Stimulated activated CD4-positive, alpha-beta T cell treated with anti-CD3 and anti-CD28 coated beads, Interleukin-15, amount 100 ng/mL, for 24 hours (primary cell): Measurements from ENCODE around the gene TARS3.
"Not testable (repeated sequence)": the region's sequence is repeated elsewhere in the genome, so short reads cannot be mapped to it uniquely, and the experiment has no call there.

Source experiments
- DNase-seq: peaks from one replicate; pipeline ENCODE4 v3.0.0-alpha.2; 2020

Gene TARS3

DNA sequence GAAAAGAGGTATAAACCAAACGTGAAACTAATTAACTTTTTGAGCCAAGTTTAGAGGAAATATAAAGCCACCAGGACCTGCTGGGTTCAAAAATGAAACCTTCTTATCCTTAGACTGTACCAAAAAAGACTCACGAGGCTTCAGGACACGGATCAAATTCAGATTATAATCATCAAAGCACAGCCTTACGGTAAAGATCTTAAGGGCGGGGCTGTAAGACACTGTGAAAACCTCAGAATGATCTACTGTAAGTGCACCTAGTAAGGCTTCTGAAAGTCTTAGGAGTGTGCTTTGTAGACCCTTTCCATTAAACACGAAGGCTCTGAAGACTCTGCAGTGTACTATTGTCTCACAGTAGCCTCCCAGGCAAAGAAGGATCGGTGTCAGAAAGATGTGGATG, 26.8 kb downstream of the TARS3 start:
- DNase-seq = no peak

DNA sequence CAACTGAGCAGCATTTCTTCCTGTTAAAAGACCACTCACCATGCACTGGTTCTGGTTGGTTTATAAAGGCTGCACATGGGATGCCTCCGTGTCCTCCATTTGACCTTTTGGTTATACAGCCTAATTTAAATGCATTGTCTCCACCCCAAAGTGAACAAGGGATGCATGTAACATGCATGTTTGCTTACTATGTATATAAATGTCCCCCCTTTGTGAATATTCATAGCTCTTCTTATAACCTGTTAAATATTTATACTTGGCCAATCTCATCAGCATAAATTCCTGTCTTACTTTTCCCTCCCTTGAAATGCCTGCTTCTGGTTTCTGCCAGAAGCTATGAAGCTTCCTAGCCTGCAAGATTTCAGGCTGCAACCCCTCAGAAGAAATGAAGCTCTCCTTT, 27.4 kb downstream of the TARS3 start:
- no peak for DNase-seq

DNA sequence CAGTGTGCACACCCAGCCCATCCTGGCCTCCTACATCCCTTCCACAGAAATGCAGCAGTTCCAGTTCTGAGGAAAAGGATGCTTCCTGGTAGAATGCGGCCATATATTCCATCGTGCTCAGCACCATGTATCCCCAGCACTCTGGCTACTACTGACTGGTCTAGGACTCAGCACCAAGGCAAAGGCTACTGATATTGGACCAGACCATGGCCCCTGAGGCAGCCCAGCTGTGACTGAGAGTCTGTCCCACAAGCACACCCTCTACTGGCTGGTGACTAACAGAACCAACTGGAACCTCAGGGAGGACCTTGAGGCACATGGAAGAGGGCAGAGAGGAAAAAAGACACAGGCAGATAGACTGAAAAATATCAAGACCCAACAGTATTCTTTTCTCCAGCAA, 30.0 kb downstream of the TARS3 start:
- no peak for DNase-seq

DNA sequence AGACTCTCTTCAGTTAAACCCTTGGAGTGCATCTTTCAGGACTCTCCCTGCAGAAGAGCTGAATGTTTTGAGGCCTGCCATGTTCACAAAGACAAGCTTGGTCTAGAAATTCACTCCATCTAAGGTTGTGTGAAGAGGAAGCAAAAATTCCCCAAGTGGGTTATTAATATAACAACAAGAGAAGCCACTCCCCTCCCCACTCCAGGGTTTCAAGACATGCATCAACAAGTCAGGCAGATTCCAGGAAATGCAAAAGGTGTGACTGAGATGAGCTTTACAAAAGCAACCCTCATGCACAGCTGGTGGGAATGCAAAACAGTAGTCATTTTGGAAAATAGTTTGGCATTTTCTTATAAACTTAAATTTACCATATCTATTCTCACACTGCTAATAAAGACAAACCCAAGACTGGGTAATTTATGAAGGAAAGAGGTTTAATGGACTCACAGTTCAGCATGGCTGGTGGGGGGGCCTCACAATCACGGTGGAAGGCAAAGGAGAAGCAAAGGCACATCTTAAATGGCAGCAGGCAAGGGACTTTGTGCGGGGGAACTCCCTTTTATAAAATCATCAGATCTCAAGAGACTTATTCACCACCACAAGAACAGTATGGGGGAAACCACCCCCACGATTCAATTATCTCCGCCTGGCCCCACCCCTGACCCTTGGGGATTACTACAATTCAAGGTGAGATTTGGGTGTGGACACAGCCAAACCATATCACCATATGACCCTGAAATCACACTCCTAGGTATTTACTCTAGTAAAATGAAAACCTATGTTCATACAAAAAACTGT, 31.3 kb downstream of the TARS3 start:
- peak; percentile 12 for DNase-seq

DNA sequence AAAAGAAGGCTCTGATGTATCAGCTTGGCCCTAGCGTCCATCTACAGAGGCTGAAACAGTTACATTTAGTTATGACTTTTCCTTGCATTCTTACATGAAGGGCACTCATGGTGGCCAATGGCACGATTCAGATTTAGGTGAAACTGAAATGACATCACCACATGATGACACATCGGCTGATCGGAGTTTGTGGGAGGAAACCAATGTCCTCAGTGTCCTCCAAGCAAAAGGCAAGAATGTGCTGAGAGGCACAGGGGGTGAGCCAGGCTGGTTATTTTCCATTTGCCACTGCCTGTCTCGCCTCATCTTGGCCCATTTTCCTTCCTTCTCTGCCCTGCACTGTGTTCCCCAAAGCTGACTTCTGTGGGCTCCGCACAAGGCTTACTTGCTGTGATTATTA, 34.4 kb downstream of the TARS3 start:
- peak; percentile 38 for DNase-seq

DNA sequence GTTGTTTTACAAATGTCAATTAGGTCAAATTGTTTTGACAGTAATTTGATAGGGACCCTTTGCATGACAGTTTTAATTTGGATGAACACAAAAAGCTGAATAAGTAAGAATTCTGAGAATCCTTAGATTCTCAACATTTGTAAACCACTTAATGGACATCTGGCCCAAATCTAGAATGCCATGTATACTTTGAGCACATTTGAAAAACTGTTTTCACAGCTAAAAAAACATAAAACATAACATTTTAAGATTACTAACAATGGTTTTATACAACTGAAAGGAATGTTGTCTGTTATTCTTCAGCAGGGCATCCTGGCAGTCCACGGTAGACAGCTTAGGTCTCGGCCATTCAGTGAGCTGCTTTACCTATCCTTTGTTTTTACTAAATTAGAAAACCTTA, 37.6 kb downstream of the TARS3 start:
- no peak for DNase-seq

DNA sequence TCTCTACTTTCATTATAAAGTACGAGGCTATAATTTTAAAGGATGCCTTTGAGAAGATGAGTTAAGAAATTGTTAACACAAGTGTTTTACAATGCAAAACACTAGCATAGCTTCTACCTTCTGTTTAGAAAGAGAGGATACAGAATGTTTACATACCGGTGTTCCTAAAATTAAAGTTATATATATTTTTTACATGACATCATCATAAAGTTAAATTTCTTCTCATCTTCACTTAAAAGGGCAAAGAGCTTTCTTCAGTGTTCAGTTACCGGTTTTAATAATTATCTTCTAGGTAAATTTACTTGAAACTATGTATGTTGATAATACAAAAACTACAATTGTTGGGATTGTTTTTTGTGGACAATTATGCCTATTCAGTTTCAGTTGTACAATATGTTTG, 39.4 kb downstream of the TARS3 start:
- DNase-seq = no peak

DNA sequence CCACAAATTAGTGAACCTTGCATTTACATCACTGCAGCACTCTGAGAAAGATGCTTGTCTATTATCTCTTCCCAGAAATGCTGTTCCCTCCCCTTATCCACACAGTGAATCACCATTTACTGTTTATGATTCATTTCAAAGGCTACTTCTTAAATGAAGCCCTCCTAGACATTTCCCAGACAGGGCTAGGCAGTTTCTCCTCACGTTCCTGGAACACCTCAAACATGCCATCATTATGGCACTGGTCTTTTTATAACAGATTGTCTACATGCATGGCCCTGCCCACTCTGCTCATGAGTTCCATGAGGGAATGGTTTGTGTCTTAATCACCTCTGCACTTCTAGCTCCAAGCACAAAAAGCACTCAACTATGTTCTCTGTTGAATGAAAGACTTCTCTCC, 39.9 kb downstream of the TARS3 start:
- no peak for DNase-seq

DNA sequence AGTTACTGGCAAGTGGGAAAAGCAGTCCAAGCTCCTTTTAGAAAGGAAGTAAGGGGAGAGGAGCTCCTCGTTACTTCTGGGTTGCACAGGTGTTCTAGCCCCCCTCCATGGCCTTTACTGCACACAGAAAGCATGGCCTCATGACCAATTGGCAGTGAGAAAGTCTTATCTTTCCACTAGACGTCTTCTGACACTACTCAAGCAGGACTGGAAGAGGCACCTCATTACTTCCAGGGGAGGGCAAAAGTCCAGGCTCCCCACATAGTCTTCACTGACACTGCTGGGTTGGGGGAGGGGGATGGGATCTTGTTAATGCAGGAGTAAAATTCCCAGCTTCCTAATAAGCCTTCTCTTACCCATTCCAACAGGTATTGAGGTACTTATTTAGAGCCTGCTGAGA, 44.5 kb downstream of the TARS3 start:
- no peak for DNase-seq

DNA sequence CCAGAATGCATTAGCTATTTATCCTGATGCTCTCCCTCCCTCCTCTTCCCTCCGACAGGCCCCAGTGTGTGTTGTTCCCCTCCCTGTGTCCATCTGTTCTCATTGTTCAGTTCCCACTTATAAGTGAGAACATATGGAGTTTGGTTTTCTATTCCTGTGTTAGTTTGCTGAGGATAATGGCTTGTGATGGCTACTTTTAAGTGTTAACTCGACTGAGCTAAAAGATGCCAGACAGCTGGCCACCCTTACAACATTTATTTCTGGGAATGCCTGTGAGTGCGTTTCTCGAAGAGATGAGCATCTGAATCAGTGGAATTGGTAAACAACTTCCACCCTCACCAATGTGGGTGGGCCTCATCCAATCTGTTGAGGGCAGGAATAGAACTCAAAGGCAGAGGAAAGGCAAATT, 47.3 kb downstream of the TARS3 start:
- no peak for DNase-seq

DNA sequence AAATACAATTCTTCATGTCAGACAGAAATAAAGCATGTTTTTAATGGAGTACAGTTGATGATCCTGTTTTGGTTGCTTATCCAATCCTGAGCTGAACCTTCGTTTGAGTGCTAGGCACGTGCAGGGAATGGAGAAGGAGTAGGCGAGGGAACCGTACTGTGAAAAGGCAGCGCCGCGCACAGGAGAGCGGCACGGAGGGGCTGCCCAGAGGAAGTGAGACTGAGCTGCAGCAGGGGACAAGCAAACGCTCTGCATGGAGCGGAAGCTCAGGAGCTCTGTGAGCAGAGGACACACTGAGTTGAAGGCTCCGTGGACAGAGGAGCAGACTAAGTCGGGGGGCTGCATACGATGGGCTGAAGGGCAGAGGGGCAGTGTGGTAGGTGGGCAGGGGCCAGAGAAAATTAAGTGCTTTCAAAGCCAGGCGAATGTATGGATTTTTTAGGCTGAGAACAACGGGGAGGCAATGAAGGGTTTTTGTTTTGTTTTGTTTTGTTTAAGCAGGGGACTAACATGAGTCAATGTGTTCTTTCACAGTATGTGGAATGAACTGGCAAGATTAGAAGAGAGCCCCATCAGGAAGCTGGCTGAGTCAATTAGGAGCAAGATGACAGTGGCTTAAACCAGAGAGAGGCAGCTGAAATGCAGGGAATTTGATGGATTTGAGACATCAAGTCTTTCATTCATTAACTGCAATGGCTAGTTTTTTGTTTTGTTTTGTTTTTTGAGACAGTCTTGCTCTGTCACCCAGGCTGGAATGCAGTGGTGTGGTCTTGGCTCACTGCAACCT, 48.3 kb downstream of the TARS3 start:
- no peak for DNase-seq

DNA sequence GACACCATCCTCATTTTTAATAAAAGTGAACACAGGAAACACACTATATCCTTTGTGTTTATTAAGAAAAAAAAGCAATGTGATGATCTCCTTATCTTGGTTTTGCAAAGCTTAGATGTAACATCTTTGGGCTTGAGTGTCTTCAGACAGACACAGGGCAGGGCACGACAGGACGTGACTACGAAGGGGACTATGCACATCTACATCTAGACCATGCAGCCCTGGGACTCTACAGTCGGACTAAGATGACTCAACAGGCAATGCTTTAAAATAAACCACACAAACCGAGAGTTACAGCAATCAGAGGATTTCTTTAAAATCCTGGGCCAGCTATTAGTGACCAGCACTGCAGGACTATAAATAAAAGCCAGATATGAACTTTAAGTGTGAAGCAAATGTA, 49.3 kb downstream of the TARS3 start:
- DNase-seq = no peak

DNA sequence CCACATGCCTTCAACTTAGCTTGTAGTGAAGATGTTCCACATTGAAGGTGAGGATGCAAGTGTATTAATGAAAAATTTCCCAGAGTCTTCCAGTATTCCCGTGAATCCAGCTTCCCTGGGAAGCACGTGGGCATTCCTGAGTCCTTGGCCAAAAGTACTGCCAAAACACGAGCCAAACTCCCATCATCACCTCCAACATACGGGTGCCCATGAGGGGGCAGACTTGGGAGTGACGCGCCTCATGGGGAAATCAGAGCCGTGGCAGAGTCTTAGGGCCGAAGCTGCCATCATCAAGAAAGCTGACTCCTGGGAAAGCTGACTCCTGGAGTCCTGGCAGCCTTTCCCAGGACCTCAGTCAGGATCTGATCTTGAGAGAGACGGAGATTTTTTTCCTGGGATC, 52.0 kb downstream of the TARS3 start:
- no peak for DNase-seq

DNA sequence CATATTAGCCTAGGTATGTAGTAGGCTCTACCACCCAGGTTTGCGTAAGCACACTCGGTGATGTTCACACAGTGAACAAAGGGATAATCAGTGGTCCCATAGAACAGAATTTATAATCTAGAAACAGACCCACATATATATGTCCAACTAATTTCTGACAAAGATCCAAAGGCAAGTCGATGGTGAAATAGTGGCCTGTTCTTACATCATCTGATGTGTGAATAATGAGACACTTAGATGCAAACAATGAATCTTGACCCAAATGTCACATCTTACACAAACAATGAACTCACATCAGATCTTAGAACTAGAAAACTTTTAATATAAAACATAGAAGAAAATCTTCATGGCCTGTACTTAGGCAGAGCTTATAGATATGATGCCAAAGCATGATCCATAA, 54.5 kb downstream of the TARS3 start:
- DNase-seq = no peak

DNA sequence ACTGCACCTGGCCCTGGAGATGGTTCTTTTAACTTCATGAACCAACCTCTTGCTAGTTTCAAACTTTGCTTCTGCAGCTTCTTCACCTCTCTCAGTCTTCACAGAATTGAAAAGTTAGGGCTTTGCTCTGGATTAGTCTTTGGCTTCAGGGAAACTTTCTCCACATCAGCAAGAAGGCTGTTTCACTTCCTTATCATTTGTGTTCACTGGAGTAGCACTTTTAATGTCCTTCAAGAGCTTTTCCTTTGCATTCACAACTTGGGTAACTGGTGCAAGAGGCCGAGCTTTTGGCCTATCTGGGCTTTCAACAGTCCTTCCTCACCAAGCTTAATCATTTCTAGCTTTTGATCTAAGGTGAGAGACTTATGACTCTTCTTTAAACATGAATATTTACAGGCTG, 56.4 kb downstream of the TARS3 start:
- no peak for DNase-seq

DNA sequence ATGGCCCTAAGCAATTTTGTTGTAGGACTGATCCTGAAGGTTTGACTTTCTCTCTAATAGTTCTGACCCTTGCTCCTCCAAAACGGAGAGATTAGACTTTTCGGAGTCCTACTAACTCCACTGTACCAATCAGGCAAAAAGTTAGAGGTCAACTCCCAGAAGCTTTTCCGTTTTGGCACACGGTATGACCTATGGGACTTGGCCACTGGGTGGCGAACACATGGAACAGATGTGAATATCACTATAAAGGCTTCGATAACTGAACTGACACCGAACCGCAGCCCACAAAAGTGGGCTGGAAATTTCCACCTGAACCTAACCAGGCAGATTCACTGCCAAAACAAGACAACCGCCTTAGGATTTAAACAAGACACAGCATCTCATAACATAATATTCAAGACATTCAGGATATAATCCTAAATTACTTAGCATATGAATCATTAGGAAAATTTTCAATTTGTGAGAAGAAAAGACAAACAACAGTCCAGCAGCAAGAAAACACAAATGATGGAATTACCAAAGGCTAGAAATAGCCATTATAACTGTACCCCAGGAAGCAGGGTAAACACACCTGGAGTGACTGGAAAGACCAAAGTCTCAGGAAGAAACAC, 59.9 kb downstream of the TARS3 start:
- no peak for DNase-seq

DNA sequence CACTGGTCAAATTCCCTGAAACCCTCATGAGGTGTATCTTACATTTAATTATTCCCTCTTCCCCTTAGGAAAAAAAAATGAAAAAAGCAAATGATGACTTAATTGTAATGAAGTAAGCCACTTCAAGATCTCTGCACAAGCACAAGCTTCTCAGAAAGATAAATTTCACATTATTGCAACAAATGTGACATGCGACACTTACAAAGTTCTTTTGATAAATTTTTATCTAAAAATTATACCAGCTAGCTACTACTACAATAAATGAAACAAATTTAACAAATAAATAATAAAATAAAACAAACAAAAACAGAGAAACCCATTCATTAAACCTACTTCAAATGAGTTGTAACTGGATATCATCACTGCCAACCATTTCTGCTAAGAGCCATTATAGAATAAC, 62.1 kb downstream of the TARS3 start:
- DNase-seq = no peak

DNA sequence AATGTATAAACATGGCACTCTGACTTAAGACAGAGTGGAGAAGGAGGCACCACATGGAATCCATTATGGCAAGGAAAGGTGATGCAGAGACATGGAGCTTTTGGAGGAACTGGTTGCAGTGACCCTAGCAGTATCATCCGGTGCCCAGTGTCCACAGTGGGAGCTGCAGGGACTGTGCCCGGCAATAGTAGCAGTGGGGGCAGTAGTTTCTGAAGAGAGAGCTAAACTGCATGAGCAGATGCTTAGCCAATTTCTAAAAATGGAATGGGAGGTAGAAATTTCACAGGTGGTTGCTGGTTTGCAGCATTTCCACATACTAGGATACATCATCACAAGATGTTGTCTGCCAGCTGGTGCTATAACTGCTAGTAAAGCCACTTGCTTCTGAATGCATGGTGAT, 64.3 kb downstream of the TARS3 start:
- no peak for DNase-seq

DNA sequence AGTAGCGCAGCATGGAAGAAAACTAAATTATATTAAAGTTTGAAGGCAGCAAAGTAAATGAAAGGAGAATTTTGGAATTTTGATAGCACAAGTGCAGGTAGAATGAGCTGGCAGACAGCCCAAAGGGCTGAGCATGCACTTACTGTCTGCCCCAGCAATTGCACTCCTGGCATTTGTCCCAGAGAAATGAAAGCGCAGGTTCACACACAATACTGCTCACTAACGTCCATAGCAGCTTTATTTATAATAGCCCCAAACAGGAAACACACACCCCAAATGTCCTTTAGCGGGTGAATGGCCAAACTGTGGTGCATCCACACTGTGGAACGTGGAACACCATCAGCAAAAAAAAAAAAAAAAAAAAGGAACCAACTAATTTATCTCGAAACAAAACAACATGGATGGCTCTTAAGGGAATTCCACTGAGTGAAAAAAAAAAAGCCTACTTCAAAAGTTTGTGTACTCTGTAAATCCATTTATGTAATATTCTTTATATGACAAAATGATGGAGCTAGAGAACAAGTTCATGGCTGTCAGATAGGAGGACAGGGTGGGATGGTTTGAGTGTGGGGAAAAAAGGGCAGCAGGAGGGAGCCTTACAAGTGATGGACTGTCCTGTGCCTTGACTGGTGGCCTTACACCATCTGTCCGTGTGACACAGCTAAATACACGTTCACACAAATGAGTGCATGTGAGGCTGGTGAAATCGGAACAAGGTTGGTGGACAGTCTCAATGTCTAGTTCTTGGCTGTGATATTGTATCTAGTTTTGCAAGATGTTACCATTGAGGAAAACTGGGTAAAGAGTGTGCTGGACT, 66.1 kb downstream of the TARS3 start:
- DNase-seq = no peak

DNA sequence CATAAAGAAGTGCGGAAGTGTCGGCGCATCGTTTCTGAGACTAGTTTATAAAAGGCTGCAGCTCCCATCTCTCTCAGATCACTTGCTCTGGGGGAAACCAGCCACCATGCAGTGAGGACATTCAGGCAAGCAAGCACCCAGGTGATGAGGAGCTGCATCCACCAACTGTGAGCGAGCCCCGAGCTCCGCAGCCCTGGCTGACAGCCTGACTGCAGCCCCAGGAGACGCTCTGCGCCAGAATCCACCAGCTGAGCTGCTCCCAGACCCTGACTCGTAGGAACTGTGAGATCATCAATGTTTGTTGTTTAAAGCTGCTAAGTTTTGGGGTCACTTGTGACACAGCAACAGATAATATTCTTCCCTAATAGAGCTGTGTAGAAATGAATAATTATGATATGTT, 67.1 kb downstream of the TARS3 start:
- DNase-seq = no peak

DNA sequence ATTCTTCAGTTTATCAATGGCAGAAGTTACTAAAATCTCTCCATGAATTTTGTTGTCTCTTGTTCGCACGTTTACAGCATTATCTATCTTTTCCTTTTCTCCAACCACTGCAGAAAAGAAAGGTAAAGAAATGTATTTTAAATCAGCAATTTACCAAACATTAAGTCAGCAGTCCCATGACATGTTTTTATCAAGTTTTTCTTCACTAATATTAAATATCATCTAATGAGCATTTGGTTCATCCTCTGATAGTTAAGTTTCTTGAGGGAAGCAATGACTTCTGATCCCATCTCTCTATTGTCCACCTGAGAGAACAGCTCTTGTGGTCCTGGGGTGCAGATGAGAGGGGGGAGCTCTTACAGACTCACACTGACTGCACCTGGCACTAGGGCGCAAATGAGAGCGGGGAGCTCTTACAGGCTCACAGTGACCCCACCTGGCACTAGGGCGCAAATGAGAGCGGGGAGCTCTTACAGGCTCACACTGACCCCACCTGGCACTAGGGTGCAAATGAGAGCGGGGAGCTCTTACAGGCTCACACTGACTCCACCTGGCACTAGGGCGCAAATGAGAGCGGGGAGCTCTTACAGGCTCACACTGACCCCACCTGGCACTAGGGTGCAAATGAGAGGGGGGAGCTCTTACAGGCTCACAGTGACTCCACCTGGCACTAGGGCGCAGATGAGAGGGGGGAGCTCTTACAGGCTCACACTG, 69.5 kb downstream of the TARS3 start:
- not testable (repeated sequence) for DNase-seq

DNA sequence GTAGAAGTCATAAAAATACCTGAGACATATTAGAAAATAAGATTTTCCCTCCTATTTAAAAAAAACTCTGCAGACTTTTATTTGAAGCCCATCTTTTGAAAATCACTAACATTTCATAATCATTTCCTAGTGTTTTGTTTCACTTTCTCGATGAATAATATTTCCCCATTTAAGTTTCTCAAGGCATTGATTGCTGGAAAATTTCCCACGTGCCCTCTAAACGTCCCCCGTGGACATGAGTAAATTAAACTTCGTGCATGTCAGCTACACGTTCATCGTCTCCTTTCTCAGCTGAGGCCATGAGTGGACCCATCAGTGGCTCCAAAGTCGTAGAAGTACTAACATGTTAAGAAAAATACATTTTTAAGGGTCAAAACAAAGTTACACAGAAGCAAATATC, 70.1 kb downstream of the TARS3 start:
- DNase-seq = no peak
